ENCODE measurements around the gene SARM1.

The SARM1 gene

GRCh38 chr17:28343491-28343932 lies 28.0 kb upstream of the SARM1 start:
- H2AFZ ChIP-seq (ENCODE audit: low read depth), result no peak overlapping the region
- H4K20me1 ChIP-seq (ENCODE audit: insufficient read depth), result no peaks in the 10 kb centered on the region
- H3K4me2 ChIP-seq, result no peak overlapping the region
- no peak for TF ChIP-seq CTCF (conservative IDR thresholded peaks at IDR 0.05; ENCODE audit: low read depth, low read length)
- no peaks in the 10 kb centered on the region for H3K27me3 ChIP-seq (ENCODE audit: insufficient read depth, low read depth)
- no peak overlapping the region for H3K27ac ChIP-seq
- H3K36me3 ChIP-seq (ENCODE audit: insufficient read depth), result peaks cover 3% of the 10 kb centered on the region; the same call in 1 of the 2 replicates
- H3K4me1 ChIP-seq (ENCODE audit: low read depth, poor library complexity, severe bottlenecking), result no peaks in the 10 kb centered on the region
- H3K79me2 ChIP-seq (ENCODE audit: insufficient read depth, low read depth), result no peaks in the 10 kb centered on the region
- H3K4me3 ChIP-seq (IDR thresholded peaks at IDR 0.05; ENCODE audit: insufficient read depth, low read depth, low read length), result no peak overlapping the region
- H3K9ac ChIP-seq, result no peak overlapping the region

GRCh38 chr17:28344011-28344410 lies 27.5 kb upstream of the SARM1 start:
- Histone ChIP-seq H3K4me3 (IDR thresholded peaks at IDR 0.05; ENCODE audit: insufficient read depth, low read depth, low read length) (no peak overlapping the region), H3K27ac (no peak overlapping the region), H3K36me3 (ENCODE audit: insufficient read depth) (peaks cover 4% of the 10 kb centered on the region; the same call in 1 of the 2 replicates), H3K4me2 (no peak overlapping the region), H2AFZ (ENCODE audit: low read depth) (no peak overlapping the region), H4K20me1 (ENCODE audit: insufficient read depth) (no peaks in the 10 kb centered on the region), H3K9ac (no peak overlapping the region), H3K27me3 (ENCODE audit: insufficient read depth, low read depth) (no peaks in the 10 kb centered on the region), H3K79me2 (ENCODE audit: insufficient read depth, low read depth) (no peaks in the 10 kb centered on the region), H3K4me1 (ENCODE audit: low read depth, poor library complexity, severe bottlenecking) (no peaks in the 10 kb centered on the region)
- TF ChIP-seq CTCF (conservative IDR thresholded peaks at IDR 0.05; ENCODE audit: low read depth, low read length), result no peak

- H2AFZ ChIP-seq (ENCODE audit: low read depth), result no peak overlapping the region
- H3K27me3 ChIP-seq (ENCODE audit: insufficient read depth, low read depth), result no peaks in the 10 kb centered on the region
- no peak for TF ChIP-seq CTCF (conservative IDR thresholded peaks at IDR 0.05; ENCODE audit: low read depth, low read length)
- no peak overlapping the region for H3K27ac ChIP-seq
- H3K4me2 ChIP-seq, result no peak overlapping the region
- no peak overlapping the region for H3K4me3 ChIP-seq (IDR thresholded peaks at IDR 0.05; ENCODE audit: insufficient read depth, low read depth, low read length)
- H3K36me3 ChIP-seq (ENCODE audit: insufficient read depth), result peaks cover 4% of the 10 kb centered on the region; the same call in 1 of the 2 replicates
- H4K20me1 ChIP-seq (ENCODE audit: insufficient read depth), result no peaks in the 10 kb centered on the region
- H3K4me1 ChIP-seq (ENCODE audit: low read depth, poor library complexity, severe bottlenecking), result no peaks in the 10 kb centered on the region
- H3K9ac ChIP-seq, result no peak overlapping the region
- no peaks in the 10 kb centered on the region for H3K79me2 ChIP-seq (ENCODE audit: insufficient read depth, low read depth)
Observed at GRCh38 chr17:28344435-28344901, 27.0 kb upstream of the SARM1 start.

GRCh38 chr17:28345419-28346198 lies 25.9 kb upstream of the SARM1 start:
- Histone ChIP-seq H4K20me1 (ENCODE audit: insufficient read depth) (no peaks in the 10 kb centered on the region), H3K9ac (no peak overlapping the region), H3K27ac (no peak overlapping the region), H3K4me1 (ENCODE audit: low read depth, poor library complexity, severe bottlenecking) (no peaks in the 10 kb centered on the region), H3K36me3 (ENCODE audit: insufficient read depth) (peaks cover 4% of the 10 kb centered on the region; the same call in 1 of the 2 replicates), H3K79me2 (ENCODE audit: insufficient read depth, low read depth) (no peaks in the 10 kb centered on the region), H3K4me2 (no peak overlapping the region), H3K4me3 (IDR thresholded peaks at IDR 0.05; ENCODE audit: insufficient read depth, low read depth, low read length) (no peak overlapping the region), H3K27me3 (ENCODE audit: insufficient read depth, low read depth) (no peaks in the 10 kb centered on the region), H2AFZ (ENCODE audit: low read depth) (no peak overlapping the region)
- TF ChIP-seq CTCF (conservative IDR thresholded peaks at IDR 0.05; ENCODE audit: low read depth, low read length), result no peak
